Tibial nerve (tissue), 4 donors: Measurements from ENCODE around the gene DQX1. TPM values are rescaled to one million over a fixed set of nuclear protein-coding genes. Genes with fewer than 3 reads are reported as not detected.

Source experiments
- DNase-seq, 2 donors: peaks; one replicate each; pipeline ENCODE4 v3.0.0-alpha.2; 2019; ENCODE audit warnings: low spot score in 2 of 2
- H3K27ac ChIP-seq, 4 donors: fragments of 200-600 bp; sonication (generic) in 3 of 4; one replicate each; pipeline ENCODE4 v1.5.1; 2017 to 2019; ENCODE audit warnings: mild to moderate bottlenecking in 1 of 4
- H3K27me3 ChIP-seq, 2 donors: fragments of 200-600 bp; sonication (generic) in 1 of 2; one replicate each; pipeline versions ENCODE4 v1.5.1 to v1.6.0; 2017 to 2019
- H3K36me3 ChIP-seq, 3 donors: fragments of 200-600 bp; sonication (generic); one replicate each; pipeline ENCODE4 v1.5.1; 2018 to 2019
- H3K4me1 ChIP-seq, 4 donors: fragments of 200-600 bp; sonication (generic) in 3 of 4; one replicate each; pipeline ENCODE4 v1.5.1; 2017 to 2019
- H3K4me3 ChIP-seq, 4 donors: fragments of 200-600 bp; sonication (generic) in 3 of 4; one replicate each; pipeline ENCODE4 v1.5.1; 2017 to 2019; ENCODE audit warnings: mild to moderate bottlenecking in 1 of 4, moderate library complexity in 1 of 4
- H3K9me3 ChIP-seq, 4 donors: fragments of 200-600 bp; sonication (generic) in 3 of 4; one replicate each; pipeline ENCODE4 v1.5.1; 2017 to 2019
- EP300 ChIP-seq, 2 donors: sonication (generic); formaldehyde crosslinking; IDR thresholded peaks; one replicate each; pipeline ENCODE4 v1.6.1; 2017; ENCODE audit warnings: antibody characterized with exemption in 2 of 2, mild to moderate bottlenecking in 1 of 2
- POLR2A ChIP-seq, 2 donors: fragments of 450-650 bp; IDR thresholded peaks; one replicate each; pipeline ENCODE4 v1.6.1; 2017; ENCODE audit warnings: antibody characterized with exemption in 2 of 2, mild to moderate bottlenecking in 2 of 2, moderate library complexity in 2 of 2
- WGBS, 2 donors: methylation state at CpG; one replicate each; pipeline ENCODE4 v1.1.5; 2018; 5-methylcytosine and 5-hydroxymethylcytosine counted together
- total RNA-seq, 4 donors: library from RNA; depleted of rRNA; stranded (reverse); fragments of >200 nt; gene quantifications; one replicate each; pipeline ENCODE4 v1.1.0, GENCODE V29; 2016
- TF ChIP-seq, protein P1 (sequence below), 5 experiments: fragments of 200-600 bp in 3 of 5; fragments of 450-650 bp in 2 of 5; sonication (generic) in 3 of 5; IDR thresholded peaks; one replicate each; pipeline ENCODE4 v1.5.1; 2016 to 2019; ENCODE audit warnings: antibody characterized with exemption in 5 of 5, mild to moderate bottlenecking in 3 of 5, moderate library complexity in 2 of 5

Gene DQX1
- total RNA-seq, 4 donors from 2014 or later: 6.9 TPM; not detected in 3

DNA sequence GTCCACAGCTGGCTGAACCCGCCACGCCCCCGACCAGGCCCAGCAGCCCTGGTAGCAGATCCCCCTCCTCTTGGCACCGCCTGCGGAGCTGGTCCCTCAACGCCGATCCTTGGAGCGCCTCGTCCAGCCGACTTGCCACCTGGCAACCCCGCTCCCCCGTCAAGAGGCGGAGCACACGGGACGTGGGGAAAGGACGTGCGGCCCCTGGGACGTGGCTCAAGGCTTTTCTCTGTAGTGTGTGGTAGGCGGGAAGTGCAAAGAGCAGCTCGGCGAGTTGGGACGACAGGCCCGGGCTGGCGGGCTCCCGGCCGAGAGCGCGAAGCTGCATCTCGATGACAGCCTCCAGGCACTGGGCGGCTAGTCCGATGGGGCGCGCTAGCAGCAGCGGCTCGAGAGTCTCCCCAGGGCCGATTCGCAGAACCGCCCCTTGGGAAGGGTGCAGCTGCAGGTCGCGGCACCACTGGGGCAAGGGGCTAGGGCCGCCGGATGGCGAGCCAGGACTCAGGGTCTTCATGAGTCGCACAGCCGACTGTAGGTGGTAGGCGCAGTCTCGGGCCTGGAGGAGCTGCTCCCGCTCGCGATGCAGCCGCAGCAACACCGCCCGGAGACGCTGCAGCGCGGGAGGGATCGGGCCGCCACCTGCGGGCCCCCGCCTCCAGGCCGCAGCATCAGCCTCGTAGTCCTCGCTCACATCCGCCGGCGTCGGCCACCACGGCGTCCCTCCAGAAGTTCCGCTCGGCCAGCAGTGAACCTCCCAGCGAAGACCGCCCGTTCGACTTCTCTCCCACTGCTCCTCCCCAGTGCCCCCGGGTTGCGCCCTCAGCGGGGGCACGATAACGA lies 43.9 kb downstream of the DQX1 start:
- H3K9me3 ChIP-seq: no peaks in the 10 kb centered on the region
- H3K27ac ChIP-seq: peak overlapping the region; percentile 87 to 90 (median 89)
- peaks cover 0 to 58% (median 2%) of the 10 kb centered on the region in 3 donors for H3K36me3 ChIP-seq
- H3K4me1 ChIP-seq: peaks cover 0 to 41% (median 25%) of the 10 kb centered on the region in 4 donors
- WGBS, 2 donors: 2% methylated on average over 31 to 40 of the region's 80 CpGs
- peak overlapping the region; percentile 72 to 91 (median 86) for H3K4me3 ChIP-seq
- no peak for DNase-seq
- TF ChIP-seq EP300 (IDR thresholded peaks at IDR 0.05): no peak
- TF ChIP-seq, protein P1, sequence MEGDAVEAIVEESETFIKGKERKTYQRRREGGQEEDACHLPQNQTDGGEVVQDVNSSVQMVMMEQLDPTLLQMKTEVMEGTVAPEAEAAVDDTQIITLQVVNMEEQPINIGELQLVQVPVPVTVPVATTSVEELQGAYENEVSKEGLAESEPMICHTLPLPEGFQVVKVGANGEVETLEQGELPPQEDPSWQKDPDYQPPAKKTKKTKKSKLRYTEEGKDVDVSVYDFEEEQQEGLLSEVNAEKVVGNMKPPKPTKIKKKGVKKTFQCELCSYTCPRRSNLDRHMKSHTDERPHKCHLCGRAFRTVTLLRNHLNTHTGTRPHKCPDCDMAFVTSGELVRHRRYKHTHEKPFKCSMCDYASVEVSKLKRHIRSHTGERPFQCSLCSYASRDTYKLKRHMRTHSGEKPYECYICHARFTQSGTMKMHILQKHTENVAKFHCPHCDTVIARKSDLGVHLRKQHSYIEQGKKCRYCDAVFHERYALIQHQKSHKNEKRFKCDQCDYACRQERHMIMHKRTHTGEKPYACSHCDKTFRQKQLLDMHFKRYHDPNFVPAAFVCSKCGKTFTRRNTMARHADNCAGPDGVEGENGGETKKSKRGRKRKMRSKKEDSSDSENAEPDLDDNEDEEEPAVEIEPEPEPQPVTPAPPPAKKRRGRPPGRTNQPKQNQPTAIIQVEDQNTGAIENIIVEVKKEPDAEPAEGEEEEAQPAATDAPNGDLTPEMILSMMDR (IDR thresholded peaks at IDR 0.05): no peak
- no peak for TF ChIP-seq POLR2A (IDR thresholded peaks at IDR 0.05)
- H3K27me3 ChIP-seq: no peaks in the 10 kb centered on the region

DNA sequence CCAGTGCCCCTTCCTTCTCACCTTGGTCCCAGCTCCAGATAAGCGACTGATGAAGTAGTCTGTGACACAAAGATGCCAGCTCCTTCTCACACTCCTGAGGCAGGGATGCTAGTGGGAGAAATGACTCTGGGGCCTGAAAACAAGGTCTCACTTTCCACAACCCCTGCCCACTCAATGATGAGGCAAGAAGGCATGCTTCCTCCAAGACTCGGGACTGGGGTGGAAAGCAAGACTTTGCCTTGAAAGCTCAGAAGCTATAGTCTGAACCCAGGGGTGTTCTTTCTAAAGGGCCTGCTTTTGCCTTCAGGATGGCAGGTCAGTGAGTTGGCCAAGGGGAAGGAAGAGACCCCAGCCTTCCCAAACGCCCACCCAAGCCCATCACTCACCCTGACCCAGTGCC lies 44.6 kb downstream of the DQX1 start:
- peak overlapping the region in 2 of 4 donors; percentile 87 to 90 for H3K27ac ChIP-seq
- no peaks in the 10 kb centered on the region for H3K9me3 ChIP-seq
- H3K36me3 ChIP-seq: peaks cover 0 to 57% (median 2%) of the 10 kb centered on the region in 3 donors
- TF ChIP-seq, protein P1 (IDR thresholded peaks at IDR 0.05): no peak
- TF ChIP-seq EP300 (IDR thresholded peaks at IDR 0.05) (no peak), POLR2A (IDR thresholded peaks at IDR 0.05) (no peak)
- H3K27me3 ChIP-seq: no peaks in the 10 kb centered on the region
- 37 to 39% methylated on average over 3 of the region's 3 CpGs for WGBS, 2 donors
- no peak for DNase-seq
- peaks cover 0 to 43% (median 25%) of the 10 kb centered on the region in 4 donors for H3K4me1 ChIP-seq
- H3K4me3 ChIP-seq: peak overlapping the region; percentile 72 to 91 (median 86)

DNA sequence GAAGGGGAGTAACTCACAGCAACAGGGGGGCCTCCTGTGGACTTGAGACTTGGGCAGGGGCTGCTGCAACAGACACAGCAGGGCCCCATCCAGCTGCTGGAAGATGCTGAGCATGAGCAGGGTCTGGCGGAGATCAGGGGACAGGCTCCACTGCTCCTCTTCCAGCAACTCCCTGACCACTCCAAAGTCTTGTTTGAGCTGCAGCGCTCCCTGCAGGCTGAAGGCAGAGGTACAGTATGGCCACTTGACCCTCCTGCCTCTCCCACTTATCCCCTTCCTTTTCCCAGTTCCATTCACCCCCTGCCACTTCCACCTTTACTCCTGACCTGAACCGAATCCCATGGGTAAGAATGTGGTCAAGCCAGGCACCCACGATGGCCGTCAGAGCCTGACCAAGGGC lies 51.1 kb downstream of the DQX1 start:
- H3K4me1 ChIP-seq: peaks cover 0 to 31% (median 15%) of the 10 kb centered on the region in 4 donors
- TF ChIP-seq EP300 (IDR thresholded peaks at IDR 0.05): no peak
- TF ChIP-seq, protein P1 (IDR thresholded peaks at IDR 0.05): peak in 1 of 5 experiments; percentile 15
- no peak overlapping the region for H3K27ac ChIP-seq
- no peak for DNase-seq
- H3K9me3 ChIP-seq: no peaks in the 10 kb centered on the region
- 87 to 90% methylated on average over 5 of the region's 5 CpGs for whole genome bisulfite sequencing, 2 donors
- peaks cover 0 to 57% (median 0%) of the 10 kb centered on the region in 3 donors for H3K36me3 ChIP-seq
- no peaks in the 10 kb centered on the region for H3K27me3 ChIP-seq
- no peak overlapping the region for H3K4me3 ChIP-seq

DNA sequence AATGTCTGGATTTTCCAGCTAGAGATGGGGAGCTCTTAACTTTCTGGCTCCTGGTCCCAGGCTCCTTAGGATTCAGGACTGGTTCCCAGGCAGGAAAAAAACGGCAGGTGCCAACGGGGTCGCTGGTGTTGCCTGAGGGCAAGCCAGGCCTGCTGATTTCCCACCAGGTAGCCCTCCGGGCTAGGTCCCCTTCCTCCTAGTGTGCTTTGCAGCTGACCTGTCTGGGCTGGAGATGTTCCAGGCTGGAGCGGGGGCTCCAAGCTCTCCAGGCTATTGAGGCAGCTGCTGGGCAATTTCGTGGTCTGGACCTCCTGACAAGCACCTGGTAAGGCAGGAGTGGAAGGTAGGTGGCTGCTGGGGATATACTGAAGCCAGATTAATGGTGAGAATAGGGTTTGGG lies 51.5 kb downstream of the DQX1 start:
- H3K4me3 ChIP-seq: no peak overlapping the region
- 94 to 96% methylated on average over 6 of the region's 6 CpGs for WGBS, 2 donors
- no peaks in the 10 kb centered on the region for H3K9me3 ChIP-seq
- H3K27ac ChIP-seq: no peak overlapping the region
- TF ChIP-seq, protein P1 (IDR thresholded peaks at IDR 0.05): no peak
- TF ChIP-seq POLR2A (IDR thresholded peaks at IDR 0.05): no peak
- no peak for TF ChIP-seq EP300 (IDR thresholded peaks at IDR 0.05)
- H3K36me3 ChIP-seq: peaks cover 0 to 52% (median 0%) of the 10 kb centered on the region in 3 donors
- H3K27me3 ChIP-seq: no peaks in the 10 kb centered on the region
- peaks cover 0 to 31% (median 15%) of the 10 kb centered on the region in 4 donors for H3K4me1 ChIP-seq
- no peak for DNase-seq

DNA sequence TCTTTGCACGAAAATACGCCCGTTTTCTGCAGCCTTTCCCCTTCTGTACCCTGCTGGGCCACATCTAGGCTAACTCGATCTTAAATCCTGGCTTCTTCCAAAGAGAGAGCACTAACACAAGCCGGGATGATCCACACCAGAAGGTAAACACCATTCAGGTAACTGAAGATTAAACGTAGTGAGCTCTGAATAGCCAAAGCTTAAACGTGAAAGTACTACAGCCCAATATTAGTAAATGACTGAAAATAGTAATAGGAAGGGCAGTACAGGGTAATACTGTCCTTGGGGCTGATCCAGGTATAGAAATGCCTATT lies 53.1 kb downstream of the DQX1 start:
- peak overlapping the region; percentile 51 to 67 (median 60) for H3K4me3 ChIP-seq
- peaks cover 0 to 39% (median 0%) of the 10 kb centered on the region in 3 donors for H3K36me3 ChIP-seq
- no peaks in the 10 kb centered on the region for H3K27me3 ChIP-seq
- H3K27ac ChIP-seq: peak overlapping the region; percentile 68 to 89 (median 82)
- H3K4me1 ChIP-seq: peaks cover 0 to 31% (median 15%) of the 10 kb centered on the region in 4 donors
- no peak for DNase-seq
- H3K9me3 ChIP-seq: no peaks in the 10 kb centered on the region
- 7 to 9% methylated on average over 7 of the region's 7 CpGs for WGBS, 2 donors
- TF ChIP-seq, protein P1 (IDR thresholded peaks at IDR 0.05): no peak
- TF ChIP-seq POLR2A (IDR thresholded peaks at IDR 0.05) (no peak), EP300 (IDR thresholded peaks at IDR 0.05) (no peak)
